Non-pigmented ciliary epithelial cell (primary cell): ENCODE data around the gene PACSIN2.
"Not testable (repeated sequence)": the region's sequence is repeated elsewhere in the genome, so short reads cannot be mapped to it uniquely, and the experiment has no call there.

Experiments
- DNase-seq: peaks from one replicate; pipeline ENCODE4 v3.0.0-alpha.2; 2010; ENCODE audit warnings: low read depth

Gene PACSIN2, protein sequence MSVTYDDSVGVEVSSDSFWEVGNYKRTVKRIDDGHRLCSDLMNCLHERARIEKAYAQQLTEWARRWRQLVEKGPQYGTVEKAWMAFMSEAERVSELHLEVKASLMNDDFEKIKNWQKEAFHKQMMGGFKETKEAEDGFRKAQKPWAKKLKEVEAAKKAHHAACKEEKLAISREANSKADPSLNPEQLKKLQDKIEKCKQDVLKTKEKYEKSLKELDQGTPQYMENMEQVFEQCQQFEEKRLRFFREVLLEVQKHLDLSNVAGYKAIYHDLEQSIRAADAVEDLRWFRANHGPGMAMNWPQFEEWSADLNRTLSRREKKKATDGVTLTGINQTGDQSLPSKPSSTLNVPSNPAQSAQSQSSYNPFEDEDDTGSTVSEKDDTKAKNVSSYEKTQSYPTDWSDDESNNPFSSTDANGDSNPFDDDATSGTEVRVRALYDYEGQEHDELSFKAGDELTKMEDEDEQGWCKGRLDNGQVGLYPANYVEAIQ

GRCh38 chr22:43014869-43015676 is at the start of gene PACSIN2:
Gene PACSIN2, minus strand, starts transcription at chr22:43015149. Its CDS starts 103,069 bp downstream, at chr22:42912080.
- DNase-seq, result peak; percentile 89

DNA sequence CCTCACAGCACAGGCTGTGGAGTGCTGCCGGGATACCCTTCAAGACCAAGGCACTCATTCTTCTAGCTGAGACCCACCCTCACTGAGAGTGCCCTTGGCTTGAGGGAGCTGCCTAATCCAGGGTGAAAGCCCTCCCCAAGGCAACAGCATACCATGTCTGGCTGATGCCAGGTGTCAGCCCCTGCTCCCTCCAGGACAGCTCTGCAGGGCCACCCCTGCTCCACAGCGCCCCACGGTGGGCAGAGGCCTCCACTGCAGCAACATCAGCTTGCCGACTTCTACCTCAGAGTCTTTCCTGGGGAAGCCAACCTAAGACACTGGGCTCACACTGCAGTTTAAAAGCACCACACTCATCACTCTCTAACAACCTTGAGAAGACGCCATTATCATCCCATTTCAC is 45.2 kb upstream of the PACSIN2 start:
- no peak for DNase-seq

- DNase-seq, result no peak
Observed at GRCh38 chr22:43057641-43058040, 42.7 kb upstream of the PACSIN2 start.

- no peak for DNase-seq
Observed at GRCh38 chr22:43053176-43053575, 38.2 kb upstream of the PACSIN2 start.

- DNase-seq, result no peak
Observed at GRCh38 chr22:43050995-43051394, 36.0 kb upstream of the PACSIN2 start.

DNA sequence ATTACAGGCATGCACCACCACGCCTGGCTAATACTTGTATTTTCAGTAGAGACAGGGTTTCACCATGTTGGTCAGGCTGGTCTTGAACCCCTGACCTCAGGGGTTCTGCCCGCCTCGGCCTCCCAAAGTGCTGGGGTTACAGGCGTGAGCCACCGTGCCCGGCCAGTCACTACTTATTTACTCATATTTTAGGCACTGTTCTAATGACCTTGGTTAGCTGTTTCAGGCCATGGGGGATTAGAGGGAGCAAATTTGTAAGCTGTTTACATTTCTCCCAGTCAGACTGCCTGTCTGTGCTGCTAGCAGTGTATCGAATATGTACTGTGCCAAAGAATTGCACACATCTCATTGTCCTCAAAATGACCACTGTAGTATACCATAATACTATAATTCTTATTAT is 32.7 kb upstream of the PACSIN2 start:
- no peak for DNase-seq

- DNase-seq, result no peak
Observed at GRCh38 chr22:43044290-43044712, 29.4 kb upstream of the PACSIN2 start.

DNA sequence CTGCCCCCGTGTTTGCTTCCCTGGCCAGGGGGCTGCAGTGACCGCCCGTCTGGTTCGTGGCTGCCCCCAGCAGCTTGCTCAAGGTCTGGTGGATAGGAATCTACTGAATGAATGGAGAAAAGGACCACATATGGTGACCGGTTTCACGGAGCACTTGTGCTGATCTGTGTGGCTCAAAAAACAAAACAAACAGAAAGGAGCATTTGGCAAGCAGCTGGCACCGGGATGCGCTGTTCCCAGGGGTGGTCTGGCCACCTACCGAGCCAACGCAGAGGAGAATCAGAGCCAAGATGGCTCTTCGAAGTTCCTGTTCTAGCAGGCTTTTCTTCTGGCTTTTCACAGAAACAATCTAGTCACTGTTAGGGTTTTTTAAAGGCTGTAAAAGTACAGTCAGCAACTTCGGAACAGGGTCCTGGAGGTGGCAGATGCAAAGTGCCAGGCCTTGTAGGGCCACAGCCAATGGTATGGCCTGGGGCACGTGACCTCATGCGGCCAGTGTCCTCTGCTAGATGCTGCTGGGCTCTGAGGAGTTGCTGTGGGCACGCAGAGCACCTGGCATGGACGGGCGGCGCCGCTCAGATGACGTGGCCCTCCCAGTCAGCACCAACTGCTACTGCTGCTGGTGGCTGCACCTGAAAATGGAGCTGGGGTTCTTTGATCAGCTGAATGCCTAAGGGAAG is 27.3 kb upstream of the PACSIN2 start:
- no peak for DNase-seq

DNA sequence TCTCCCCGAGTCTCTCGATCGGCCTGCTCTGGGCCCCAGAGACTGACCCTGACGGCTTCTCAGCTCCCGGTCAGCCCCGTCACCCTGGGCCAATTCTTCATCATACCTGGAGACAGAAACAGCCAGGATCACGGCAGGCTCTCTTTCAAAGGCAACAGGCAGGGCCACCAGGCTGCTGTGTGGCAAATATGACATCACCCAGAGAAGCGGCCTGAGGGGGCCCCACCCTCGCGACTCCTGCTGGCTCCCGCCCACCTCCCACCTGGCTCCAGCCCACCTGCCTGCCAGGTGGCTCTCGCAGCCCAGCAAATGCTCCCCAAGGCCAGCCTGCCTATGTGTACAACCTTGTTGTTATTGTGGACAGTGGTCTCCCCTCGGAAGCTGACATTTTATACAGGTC is 24.9 kb upstream of the PACSIN2 start:
- DNase-seq, result no peak

- no peak for DNase-seq
Observed at GRCh38 chr22:43038325-43038724, 23.4 kb upstream of the PACSIN2 start.

GRCh38 chr22:43036282-43036829 is 21.4 kb upstream of the PACSIN2 start:
- no peak for DNase-seq

GRCh38 chr22:43035250-43035649 is 20.3 kb upstream of the PACSIN2 start:
- DNase-seq, result no peak

- DNase-seq, result no peak
Observed at GRCh38 chr22:43031617-43032016, 16.7 kb upstream of the PACSIN2 start.

DNA sequence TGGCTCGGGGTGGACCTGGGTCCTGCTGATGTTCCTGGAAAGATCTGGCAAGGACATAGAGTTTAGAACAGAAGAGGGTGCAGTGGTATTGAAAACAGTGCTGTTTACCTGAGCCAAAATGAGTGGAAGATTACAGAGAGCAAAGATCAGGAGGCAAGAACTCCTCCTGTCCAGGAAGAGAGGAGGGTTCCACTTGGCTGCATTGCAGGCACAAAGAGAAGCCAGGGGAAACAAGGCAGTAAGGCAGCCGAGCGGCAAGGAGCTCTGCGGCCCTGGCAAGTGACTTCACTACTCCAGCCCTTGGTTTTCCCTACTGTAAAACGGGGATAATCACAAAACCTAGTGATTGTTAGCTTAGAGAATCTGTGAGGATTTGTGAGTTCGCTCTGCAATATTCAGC is 3.7 kb upstream of the PACSIN2 start:
- no peak for DNase-seq

DNA sequence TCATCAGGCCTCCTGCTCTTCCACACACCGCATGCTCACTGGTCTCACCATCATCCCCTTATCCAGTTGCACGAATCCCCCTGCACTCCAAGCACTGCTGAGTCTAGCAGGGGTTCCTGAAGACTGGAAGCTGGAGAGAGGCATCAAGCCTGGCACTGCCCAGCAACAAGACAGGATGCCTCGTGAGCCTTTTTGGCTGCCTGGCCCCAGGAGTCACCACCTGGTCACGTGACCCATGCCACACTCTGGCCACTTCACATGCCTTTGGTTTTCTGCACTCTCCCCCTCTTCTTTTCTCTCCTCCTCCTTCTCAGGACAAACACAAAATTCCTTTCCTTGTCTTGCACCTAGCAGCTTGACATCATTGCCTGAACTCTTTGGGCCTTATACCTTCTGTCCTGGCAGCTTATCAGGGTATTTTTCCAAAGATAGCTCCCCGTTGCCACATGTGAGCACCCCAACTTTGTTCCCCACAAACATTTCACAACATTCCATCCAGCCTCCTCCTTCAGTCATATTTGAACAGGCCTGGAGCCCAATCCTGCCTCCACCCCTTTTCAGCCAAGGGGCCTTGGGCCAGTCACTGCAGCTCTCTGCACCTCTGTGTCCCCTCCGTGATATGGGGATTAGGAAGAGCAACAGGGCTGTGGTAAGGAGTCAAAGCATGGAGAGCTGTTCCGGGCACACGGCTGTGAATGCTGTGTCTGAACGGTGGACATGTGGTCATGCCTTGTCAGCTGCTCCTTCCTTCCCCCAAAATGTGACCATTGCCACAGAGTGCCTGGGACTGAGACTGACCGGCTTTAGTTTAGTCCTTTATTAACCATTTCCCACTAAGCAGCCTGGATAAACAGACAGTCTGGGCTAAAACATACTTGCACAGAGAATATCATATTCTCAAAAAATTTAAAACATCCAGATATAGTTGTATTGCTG is 2.8 kb upstream of the PACSIN2 start:
- DNase-seq, result no peak

GRCh38 chr22:43016150-43016549 is 1.2 kb upstream of the PACSIN2 start:
- DNase-seq, result not testable (repeated sequence)

- DNase-seq, result no peak
Observed at GRCh38 chr22:43015677-43016042, 711 bp upstream of the PACSIN2 start.

GRCh38 chr22:43014316-43014868 is 557 bp downstream of the PACSIN2 start:
- DNase-seq, result no peak

- no peak for DNase-seq
Observed at GRCh38 chr22:43013355-43014315, 1.3 kb downstream of the PACSIN2 start.

DNA sequence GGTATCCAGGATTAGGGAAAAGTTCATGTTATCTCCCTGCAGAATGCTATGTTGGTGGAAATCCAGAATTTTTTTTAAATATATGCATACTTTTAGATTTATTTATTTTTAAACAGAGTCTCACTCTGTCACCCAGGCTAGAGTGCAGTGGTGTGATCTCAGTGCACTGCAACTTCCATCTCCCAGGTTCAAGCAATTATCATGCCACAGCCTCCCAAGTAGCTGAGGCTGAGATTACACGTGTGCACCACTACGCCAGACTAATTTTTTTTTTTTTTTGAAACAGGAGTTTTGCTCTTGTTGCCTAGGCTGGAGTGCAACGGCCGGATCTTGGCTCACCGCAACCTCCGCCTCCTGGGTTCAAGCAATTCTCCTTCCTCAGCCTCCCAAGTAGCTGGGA is 2.6 kb downstream of the PACSIN2 start:
- DNase-seq, result no peak
